HepG2 (cell line): Measurements from ENCODE around the gene ACTN1. TPM values are rescaled to one million over a fixed set of nuclear protein-coding genes. Genes with fewer than 3 reads are reported as not detected.

Source experiments
- ATAC-seq: fragments of 200-7000 bp; cut with Tn5 transposase; 3 replicates; pipeline ENCODE4 v1.9.1; 2020; ENCODE audit warnings: mild to moderate bottlenecking, moderate library complexity
- BruUV-seq: library from RNA; stranded (reverse); fragments of 400-500 nt; replicated peaks from 2 replicates; lab custom pipeline; 2021; lab: Mats Ljungman, UMichigan
- CTCF ChIA-PET: fragments of 300-600 bp; formaldehyde crosslinking; extraction: SDS; loops from one replicate; lab custom pipeline; 2021; ENCODE audit warnings: low total read pairs, inconsistent platforms, low intra/inter-chr PET ratio; lab: Yijun Ruan, JAX
- POLR2A ChIA-PET: fragments of 350-600 bp; sonication (Branson Sonifier 250); formaldehyde crosslinking; loops from one replicate; lab custom pipeline; 2020; ENCODE audit warnings: antibody characterized with exemption, inconsistent platforms; lab: Yijun Ruan, JAX
- DNase-seq: peaks from one replicate; pipeline ENCODE4 v3.0.0-alpha.2; 2015; ENCODE audit warnings: low spot score
- FAIRE-seq: peaks from 3 replicates; lab custom pipeline; 2011; peaks lifted over from hg19 to GRCh38; lab: Jason Lieb, UNC
- H2AFZ ChIP-seq: one replicate; pipeline ENCODE4 v1.6.1; 2011; ENCODE audit warnings: low read length, inconsistent platforms
- H3K27ac ChIP-seq: fragments of 300-600 bp; 3 replicates; pipeline ENCODE4 v1.8.0; 2011; ENCODE audit warnings: mixed run types, mild to moderate bottlenecking, mixed read lengths, low read length, inconsistent platforms; ENCODE audit not compliant: insufficient read depth; ENCODE audit errors: extremely low read length
- H3K27me3 ChIP-seq, 2 experiments: fragments of 200-600 bp in 1 of 2; 2 replicates in 1 of 2; 3 replicates in 1 of 2; pipeline versions ENCODE4 v1.6.0 to v1.8.0; 2011; ENCODE audit warnings: low read length in 2 of 2, mild to moderate bottlenecking in 2 of 2, moderate library complexity in 2 of 2, inconsistent platforms in 1 of 2; ENCODE audit not compliant: insufficient read depth in 2 of 2, control insufficient read depth in 1 of 2
- H3K36me3 ChIP-seq, 2 experiments: fragments of 200-600 bp in 1 of 2; replicated peaks in 1 of 2; 2 replicates in 1 of 2; 3 replicates in 1 of 2; pipeline versions ENCODE4 v1.5.1 to v1.8.0; 2011; ENCODE audit warnings: low read length in 2 of 2, inconsistent platforms in 1 of 2; ENCODE audit not compliant: insufficient read depth in 2 of 2, control insufficient read depth in 1 of 2
- H3K4me1 ChIP-seq: 2 replicates; pipeline ENCODE4 v1.5.1; 2012; ENCODE audit warnings: low read length, inconsistent platforms; ENCODE audit not compliant: insufficient read depth
- H3K4me2 ChIP-seq: 2 replicates; pipeline ENCODE4 v1.6.0; 2011; ENCODE audit warnings: low read depth, low read length, inconsistent platforms
- H3K4me3 ChIP-seq, 3 experiments: fragments of 200-600 bp in 1 of 3; sonication (generic), shearing (Covaris generic) in 1 of 3; replicated peaks in 1 of 3; 2 replicates each; pipeline ENCODE4 v1.5.1; 2011 to 2016; ENCODE audit warnings: low read length in 3 of 3, inconsistent platforms in 2 of 3, low read depth in 2 of 3, mild to moderate bottlenecking in 2 of 3, control low read depth in 1 of 3, mixed read lengths in 1 of 3; ENCODE audit not compliant: insufficient read depth in 1 of 3
- H3K79me2 ChIP-seq: one replicate; pipeline ENCODE4 v1.6.1; 2011; ENCODE audit warnings: low read length, inconsistent platforms; ENCODE audit not compliant: insufficient read depth
- H3K9ac ChIP-seq: 2 replicates; pipeline ENCODE4 v1.6.0; 2011; ENCODE audit warnings: mild to moderate bottlenecking, low read depth, low read length, inconsistent platforms; ENCODE audit not compliant: insufficient read depth
- H3K9me3 ChIP-seq: 2 replicates; pipeline ENCODE4 v1.5.1; 2012; ENCODE audit warnings: mild to moderate bottlenecking, low read length
- H4K20me1 ChIP-seq: 2 replicates; pipeline ENCODE4 v1.6.0; 2011; ENCODE audit warnings: inconsistent platforms, mild to moderate bottlenecking, low read length, moderate library complexity; ENCODE audit not compliant: insufficient read depth
- ZNF660 ChIP-seq: sonication (generic); formaldehyde crosslinking; IDR thresholded peaks from 2 replicates; pipeline ENCODE4 v1.5.1; 2020; ENCODE audit warnings: mild to moderate bottlenecking, low read depth, missing genetic modification reagents, borderline replicate concordance
- WGBS: methylation state at CpG from one replicate; pipeline ENCODE4 v1.1.6; 2017; ENCODE audit warnings: low lambda C conversion rate; 5-methylcytosine and 5-hydroxymethylcytosine counted together
- in situ Hi-C: cut with HindIII; loops from 2 replicates; pipeline ENCODE4 v1.10.0; 2017; ENCODE audit warnings: low pct_unique_long_range_greater_than_20kb; ENCODE audit not compliant: extremely low pct_ligation_motif_present
- intact Hi-C: fragments of 100-400 bp; cut with micrococcal nuclease; formaldehyde crosslinking; loops from one replicate; pipeline ENCODE4 v1.10.0; 2022; ENCODE audit not compliant: unreplicated experiment
- polyA plus RNA-seq, 8 experiments: library from polyadenylated mRNA; depleted of rRNA in 3 of 8; stranded (reverse) in 7 of 8; unstranded in 1 of 8; fragments of >200 nt; fragmentation: Illumina TruSeq in 4 of 8; extraction: Trizol in 4 of 8; gene quantifications; 2 replicates each; pipeline versions ENCODE4 v1.2.1 to v1.2.3, GENCODE V29; 2011 to 2016; ENCODE audit warnings: low read depth in 4 of 8, missing spikeins in 1 of 8, mixed read lengths in 1 of 8; ENCODE audit not compliant: insufficient read depth in 1 of 8
- total RNA-seq, 5 experiments: library from RNA; depleted of rRNA; stranded (reverse); fragments of >200 nt; fragmentation: Illumina TruSeq; extraction: Trizol; gene quantifications; 2 replicates each; pipeline ENCODE4 v1.2.3, GENCODE V29; 2016; ENCODE audit warnings: low read depth in 1 of 5
- TF ChIP-seq, protein P1 (sequence below): IDR thresholded peaks from 2 replicates; pipeline ENCODE4 v1.6.1; 2016; ENCODE audit warnings: missing biosample characterization, missing genetic modification reagents, low read depth
- TF ChIP-seq, protein P2 (sequence below): IDR thresholded peaks from 2 replicates; pipeline ENCODE4 v1.6.1; 2016; ENCODE audit warnings: missing compliant biosample characterization, missing genetic modification reagents, borderline replicate concordance
- TF ChIP-seq, protein P3 (sequence below): sonication (generic); formaldehyde crosslinking; IDR thresholded peaks from 2 replicates; pipeline ENCODE4 v1.5.0; 2020; ENCODE audit warnings: missing genetic modification reagents, mild to moderate bottlenecking, borderline replicate concordance

Gene ACTN1
- total and polyA plus RNA-seq, 2 of the 13 experiments (the other 11 are each of a cell fraction or from before 2014, with no cell fraction given): 58.6 to 162 TPM

DNA sequence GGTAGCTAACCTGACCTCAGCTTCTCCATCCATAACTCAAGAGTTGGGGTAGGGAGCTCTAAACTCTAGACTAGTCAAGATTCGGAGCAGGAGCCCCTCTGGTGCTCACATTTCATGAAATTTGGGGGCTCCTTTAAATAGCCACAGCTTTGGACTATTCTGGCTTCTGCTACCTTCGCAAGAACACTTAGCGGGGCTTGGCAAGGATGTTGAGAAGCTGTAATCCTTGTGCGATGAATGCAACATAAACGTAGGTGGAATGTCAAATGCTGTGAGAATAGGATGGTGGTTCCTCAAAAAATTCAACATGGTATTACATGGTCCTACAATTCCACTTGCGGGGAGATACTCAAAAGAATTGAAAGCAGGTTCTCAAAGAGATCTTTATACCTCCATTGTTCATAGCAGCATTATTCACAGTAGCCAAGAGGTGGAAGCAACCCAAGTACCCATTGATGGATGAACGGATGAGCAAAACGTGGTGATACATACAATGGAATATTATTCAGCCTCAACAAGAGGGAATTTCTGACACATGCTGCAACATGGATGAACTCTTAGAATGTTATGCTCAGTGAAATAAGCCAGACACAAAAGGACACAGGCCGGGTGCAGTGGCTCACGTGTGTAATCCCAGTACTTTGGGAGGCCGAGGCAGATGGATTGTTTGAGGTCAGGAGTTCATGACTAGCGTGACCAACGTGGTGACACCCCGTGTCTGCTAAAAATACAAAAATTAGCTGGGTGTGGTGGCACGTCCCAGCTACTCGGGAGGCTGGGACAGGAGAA, 73.8 kb downstream of the ACTN1 start:
- BruUV-seq: no TSS peak
- ATAC-seq (no peak), FAIRE-seq (no peak), DNase-seq (no peak)
- Histone ChIP-seq H3K4me3 (no peak overlapping the region), H3K9me3 (no peaks in the 10 kb centered on the region), H3K9ac (no peak overlapping the region), H3K36me3 (peaks cover 59 to 88% of the 10 kb centered on the region in 2 experiments), H3K27ac (no peak overlapping the region), H3K79me2 (no peaks in the 10 kb centered on the region), H3K4me1 (no peaks in the 10 kb centered on the region), H2AFZ (no peak overlapping the region), H3K27me3 (no peaks in the 10 kb centered on the region), H3K4me2 (no peak overlapping the region), H4K20me1 (no peaks in the 10 kb centered on the region)
- WGBS: 95% methylated on average over 16 of the region's 16 CpGs
- in situ Hi-C loops (no loop called here), intact Hi-C loops (no loop called here)
- no peak for TF ChIP-seq ZNF660 (CRISPR knock-in tag)
- TF ChIP-seq, protein P1, sequence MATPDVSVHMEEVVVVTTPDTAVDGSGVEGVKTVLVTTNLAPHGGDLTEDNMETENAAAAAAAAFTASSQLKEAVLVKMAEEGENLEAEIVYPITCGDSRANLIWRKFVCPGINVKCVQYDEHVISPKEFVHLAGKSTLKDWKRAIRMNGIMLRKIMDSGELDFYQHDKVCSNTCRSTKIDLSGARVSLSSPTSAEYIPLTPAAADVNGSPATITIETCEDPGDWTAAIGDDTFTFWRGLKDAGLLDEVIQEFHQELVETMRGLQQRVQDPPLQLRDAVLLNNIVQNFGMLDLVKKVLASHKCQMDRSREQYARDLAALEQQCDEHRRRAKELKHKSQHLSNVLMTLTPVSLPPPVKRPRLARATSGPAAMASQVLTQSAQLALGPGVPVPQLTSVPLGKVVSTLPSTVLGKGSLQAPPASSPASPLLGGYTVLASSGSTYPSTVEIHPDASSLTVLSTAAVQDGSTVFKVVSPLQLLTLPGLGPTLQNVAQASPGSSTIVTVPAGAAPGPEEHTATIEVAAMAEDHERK (CRISPR knock-in tag): no peak
- TF ChIP-seq, protein P2, sequence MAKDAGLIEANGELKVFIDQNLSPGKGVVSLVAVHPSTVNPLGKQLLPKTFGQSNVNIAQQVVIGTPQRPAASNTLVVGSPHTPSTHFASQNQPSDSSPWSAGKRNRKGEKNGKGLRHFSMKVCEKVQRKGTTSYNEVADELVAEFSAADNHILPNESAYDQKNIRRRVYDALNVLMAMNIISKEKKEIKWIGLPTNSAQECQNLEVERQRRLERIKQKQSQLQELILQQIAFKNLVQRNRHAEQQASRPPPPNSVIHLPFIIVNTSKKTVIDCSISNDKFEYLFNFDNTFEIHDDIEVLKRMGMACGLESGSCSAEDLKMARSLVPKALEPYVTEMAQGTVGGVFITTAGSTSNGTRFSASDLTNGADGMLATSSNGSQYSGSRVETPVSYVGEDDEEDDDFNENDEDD (CRISPR knock-in tag): no peak
- TF ChIP-seq, protein P3, sequence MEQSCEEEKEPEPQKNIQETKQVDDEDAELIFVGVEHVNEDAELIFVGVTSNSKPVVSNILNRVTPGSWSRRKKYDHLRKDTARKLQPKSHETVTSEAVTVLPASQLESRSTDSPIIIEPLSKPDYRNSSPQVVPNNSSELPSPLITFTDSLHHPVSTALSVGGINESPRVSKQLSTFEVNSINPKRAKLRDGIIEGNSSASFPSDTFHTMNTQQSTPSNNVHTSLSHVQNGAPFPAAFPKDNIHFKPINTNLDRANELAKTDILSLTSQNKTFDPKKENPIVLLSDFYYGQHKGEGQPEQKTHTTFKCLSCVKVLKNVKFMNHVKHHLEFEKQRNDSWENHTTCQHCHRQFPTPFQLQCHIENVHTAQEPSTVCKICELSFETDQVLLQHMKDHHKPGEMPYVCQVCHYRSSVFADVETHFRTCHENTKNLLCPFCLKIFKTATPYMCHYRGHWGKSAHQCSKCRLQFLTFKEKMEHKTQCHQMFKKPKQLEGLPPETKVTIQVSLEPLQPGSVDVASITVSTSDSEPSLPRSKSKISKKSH (CRISPR knock-in tag): no peak
- ChIA-PET CTCF (no interaction called here), POLR2A (no interaction called here)
